Mesenchymal stem cell (in vitro differentiated cells and primary cell): ENCODE data around the gene PANK4.

Source experiments
- DNase-seq: peaks from one replicate; pipeline ENCODE4 v3.0.0-alpha.2; 2013
- H2AFZ ChIP-seq: one replicate; pipeline ENCODE4 v1.6.1; 2013; ENCODE audit warnings: low read depth, mild to moderate bottlenecking, control low read depth, inconsistent platforms, low read length, moderate library complexity
- H2AK5ac ChIP-seq: 2 replicates; pipeline ENCODE4 v1.6.1; 2013; ENCODE audit warnings: low read length, moderate library complexity, mild to moderate bottlenecking, inconsistent platforms; ENCODE audit not compliant: severe bottlenecking
- H2BK120ac ChIP-seq: one replicate; pipeline ENCODE4 v1.6.1; 2013; ENCODE audit warnings: low read depth, mild to moderate bottlenecking, inconsistent platforms, low read length, moderate library complexity
- H2BK12ac ChIP-seq, 2 experiments: one replicate each; pipeline ENCODE4 v1.6.1; 2013; ENCODE audit warnings: inconsistent platforms in 2 of 2, low read length in 2 of 2, mild to moderate bottlenecking in 2 of 2, moderate library complexity in 2 of 2, control low read depth in 1 of 2
- H2BK15ac ChIP-seq: one replicate; pipeline ENCODE4 v1.6.1; 2013; ENCODE audit warnings: mild to moderate bottlenecking, low read depth, inconsistent platforms; ENCODE audit not compliant: poor library complexity, severe bottlenecking
- H2BK5ac ChIP-seq: 2 replicates; pipeline ENCODE4 v1.6.1; 2013; ENCODE audit warnings: low read depth, mild to moderate bottlenecking, low read length, control low read depth, inconsistent platforms; ENCODE audit not compliant: poor library complexity, severe bottlenecking
- H3K14ac ChIP-seq, 2 experiments: one replicate each; pipeline ENCODE4 v1.6.1; 2013; ENCODE audit warnings: inconsistent platforms in 2 of 2, low read length in 2 of 2, control low read depth in 1 of 2, mild to moderate bottlenecking in 1 of 2, moderate library complexity in 1 of 2
- H3K18ac ChIP-seq, 2 experiments: one replicate each; pipeline ENCODE4 v1.6.1; 2013; ENCODE audit warnings: inconsistent platforms in 2 of 2, low read length in 2 of 2, control low read depth in 1 of 2, low read depth in 1 of 2, mild to moderate bottlenecking in 1 of 2
- H3K23ac ChIP-seq, 2 experiments: one replicate each; pipeline ENCODE4 v1.6.1; 2013; ENCODE audit warnings: inconsistent platforms in 2 of 2, low read length in 2 of 2, mild to moderate bottlenecking in 2 of 2, moderate library complexity in 2 of 2, control low read depth in 1 of 2
- H3K27ac ChIP-seq: 2 replicates; pipeline ENCODE4 v1.5.1; 2013; ENCODE audit warnings: mild to moderate bottlenecking, moderate library complexity, low read length, control low read depth, inconsistent platforms; ENCODE audit not compliant: poor library complexity, severe bottlenecking
- H3K27me3 ChIP-seq, 2 experiments: 2 replicates each; pipeline versions ENCODE4 v1.6.1 to v1.7.0; 2013; ENCODE audit warnings: low read length in 2 of 2, mild to moderate bottlenecking in 2 of 2, moderate library complexity in 2 of 2, control low read depth in 1 of 2, inconsistent platforms in 1 of 2; ENCODE audit not compliant: control insufficient read depth in 1 of 2, insufficient read depth in 1 of 2
- H3K36me3 ChIP-seq, 2 experiments: 2 replicates each; pipeline versions ENCODE4 v1.6.1 to v1.7.0; 2013; ENCODE audit warnings: low read length in 2 of 2, control low read depth in 1 of 2, inconsistent platforms in 1 of 2, low read depth in 1 of 2, mild to moderate bottlenecking in 1 of 2; ENCODE audit not compliant: insufficient read depth in 2 of 2, control insufficient read depth in 1 of 2
- H3K4ac ChIP-seq, 2 experiments: one replicate each; pipeline ENCODE4 v1.6.1; 2013; ENCODE audit warnings: inconsistent platforms in 2 of 2, low read length in 2 of 2, mild to moderate bottlenecking in 2 of 2, moderate library complexity in 2 of 2, control low read depth in 1 of 2, low read depth in 1 of 2
- H3K4me1 ChIP-seq: 2 replicates; pipeline ENCODE4 v1.6.1; 2013; ENCODE audit warnings: low read depth, low read length, control low read depth; ENCODE audit not compliant: control insufficient read depth, insufficient read depth
- H3K4me2 ChIP-seq: 2 replicates; pipeline ENCODE4 v1.6.1; 2013; ENCODE audit warnings: low read length, mild to moderate bottlenecking, inconsistent platforms; ENCODE audit not compliant: poor library complexity, severe bottlenecking
- H3K4me3 ChIP-seq, 2 experiments: 2 replicates each; pipeline versions ENCODE4 v1.5.1 to v1.7.0; 2013; ENCODE audit warnings: low read length in 2 of 2, mild to moderate bottlenecking in 2 of 2, control low read depth in 1 of 2, low read depth in 1 of 2; ENCODE audit not compliant: insufficient read depth in 1 of 2
- H3K79me1 ChIP-seq: replicated peaks from 2 replicates; pipeline ENCODE4 v1.6.1; 2013; ENCODE audit warnings: mild to moderate bottlenecking, control low read depth, low read length, inconsistent platforms; ENCODE audit not compliant: poor library complexity, severe bottlenecking
- H3K9ac ChIP-seq: 2 replicates; pipeline ENCODE4 v1.7.0; 2013; ENCODE audit warnings: mild to moderate bottlenecking, low read length, moderate library complexity
- H3K9me3 ChIP-seq: 2 replicates; pipeline ENCODE4 v1.7.0; 2013; ENCODE audit warnings: mild to moderate bottlenecking, low read length; ENCODE audit not compliant: control insufficient read depth
- H4K8ac ChIP-seq: one replicate; pipeline ENCODE4 v1.6.1; 2013; ENCODE audit warnings: inconsistent platforms, mild to moderate bottlenecking, low read length, moderate library complexity
- H4K91ac ChIP-seq: one replicate; pipeline ENCODE4 v1.6.1; 2013; ENCODE audit warnings: mild to moderate bottlenecking, low read length, inconsistent platforms
- WGBS: methylation state at CpG from one replicate; pipeline ENCODE4 v1.1.7; 2013; ENCODE audit warnings: mixed read lengths; 5-methylcytosine and 5-hydroxymethylcytosine counted together

PANK4 gene

GRCh38 chr1:2481885-2482284 lies 44.5 kb downstream of the PANK4 start:
- Histone ChIP-seq H3K18ac (no peak overlapping the region), H2AFZ (no peak overlapping the region), H3K4ac (no peak overlapping the region), H2BK15ac (no peak overlapping the region), H3K9ac (no peak overlapping the region), H3K4me1 (peaks cover 29% of the 10 kb centered on the region), H4K8ac (no peak overlapping the region), H4K91ac (no peak overlapping the region), H2BK120ac (no peak overlapping the region), H3K27me3 (peaks cover 0 to 18% of the 10 kb centered on the region in 2 experiments), H3K36me3 (peaks cover 0 to 63% of the 10 kb centered on the region in 2 experiments), H3K4me3 (no peak overlapping the region), H3K14ac (no peak overlapping the region), H3K79me1 (peaks cover 14% of the 10 kb centered on the region), H3K27ac (no peak overlapping the region), H3K9me3 (no peaks in the 10 kb centered on the region), H2BK12ac (no peak overlapping the region), H2AK5ac (no peak overlapping the region), H2BK5ac (no peak overlapping the region), H3K4me2 (no peak overlapping the region), H3K23ac (no peak overlapping the region)
- no peak for DNase-seq
- 82% methylated on average over 10 of the region's 10 CpGs for WGBS

DNA sequence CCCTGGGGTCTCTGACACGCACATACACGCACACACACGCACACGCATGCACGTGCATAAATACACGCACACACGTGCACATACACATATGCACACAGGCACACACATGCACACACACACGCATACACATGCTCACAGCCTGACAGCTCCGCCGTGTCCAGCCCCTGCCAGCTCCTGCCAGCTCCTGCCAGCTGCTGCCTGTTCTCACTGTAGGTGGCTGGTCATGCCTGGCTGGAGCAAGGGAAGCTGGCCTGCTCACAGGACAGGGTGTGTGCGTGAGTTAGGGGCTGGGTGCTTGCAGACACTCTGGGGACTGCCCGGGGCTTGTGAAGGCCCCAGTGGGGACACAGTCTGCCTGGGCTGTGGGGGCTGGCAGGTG lies 45.4 kb downstream of the PANK4 start:
- H3K9me3 ChIP-seq = no peaks in the 10 kb centered on the region
- H3K23ac ChIP-seq = peak overlapping the region in 1 of 2 experiments; percentile 16
- no peak overlapping the region for H3K4me2 ChIP-seq
- no peak overlapping the region for H3K14ac ChIP-seq
- no peak overlapping the region for H3K4me3 ChIP-seq
- H3K18ac ChIP-seq = no peak overlapping the region
- H2BK12ac ChIP-seq = no peak overlapping the region
- no peak overlapping the region for H4K91ac ChIP-seq
- peaks cover 10% of the 10 kb centered on the region for H3K79me1 ChIP-seq
- no peak overlapping the region for H2BK5ac ChIP-seq
- peaks cover 0 to 20% of the 10 kb centered on the region in 2 experiments for H3K27me3 ChIP-seq
- peaks cover 31% of the 10 kb centered on the region for H3K4me1 ChIP-seq
- H3K4ac ChIP-seq = no peak overlapping the region
- no peak overlapping the region for H2BK120ac ChIP-seq
- H3K9ac ChIP-seq = no peak overlapping the region
- no peak overlapping the region for H3K27ac ChIP-seq
- DNase-seq = no peak
- H2BK15ac ChIP-seq = no peak overlapping the region
- no peak overlapping the region for H4K8ac ChIP-seq
- H3K36me3 ChIP-seq = peaks cover 0 to 60% of the 10 kb centered on the region in 2 experiments
- H2AK5ac ChIP-seq = no peak overlapping the region
- WGBS = 92% methylated on average over 11 of the region's 12 CpGs
- H2AFZ ChIP-seq = no peak overlapping the region

DNA sequence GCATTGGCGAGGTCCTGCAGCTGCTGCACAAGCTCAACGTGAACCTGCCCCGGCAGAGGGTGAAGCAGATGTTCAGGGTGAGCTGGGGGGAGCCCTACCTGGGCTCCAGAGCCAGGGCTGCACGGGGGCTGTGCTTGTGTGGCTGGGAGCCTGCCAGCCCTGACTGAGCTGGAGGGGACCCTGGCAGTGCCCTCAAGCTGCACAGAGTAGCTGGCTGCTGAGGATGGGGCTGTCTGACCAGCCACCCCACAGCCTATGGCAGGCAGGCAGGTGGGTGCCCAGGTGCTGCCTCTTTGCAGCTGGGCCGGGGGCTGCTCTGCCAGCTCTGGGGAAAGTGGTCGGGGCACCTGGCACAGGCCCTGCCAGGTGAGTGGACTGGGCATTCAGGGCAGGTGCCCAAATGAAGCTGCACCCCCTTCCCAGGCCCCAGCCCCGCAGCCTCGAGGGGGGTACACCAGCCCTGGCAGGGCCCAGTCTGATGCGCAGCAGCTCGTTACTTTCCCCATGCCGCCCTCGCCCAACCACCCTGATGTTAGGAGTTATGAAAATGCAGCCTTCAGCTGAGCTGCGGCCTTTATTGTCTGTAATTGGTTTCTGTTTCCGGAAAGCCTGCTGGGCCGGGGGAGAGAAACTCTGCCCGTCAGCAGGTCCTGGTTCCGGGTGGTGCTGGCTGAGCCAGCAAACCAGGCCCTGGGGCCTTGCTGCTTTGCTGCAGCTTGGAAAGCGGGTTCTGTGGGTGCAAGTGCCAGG lies 46.0 kb downstream of the PANK4 start:
- Histone ChIP-seq H2BK12ac (no peak overlapping the region), H3K14ac (no peak overlapping the region), H4K91ac (no peak overlapping the region), H3K9ac (no peak overlapping the region), H2AK5ac (no peak overlapping the region), H2BK15ac (no peak overlapping the region), H3K4me2 (no peak overlapping the region), H2BK5ac (no peak overlapping the region), H2BK120ac (no peak overlapping the region), H3K79me1 (peaks cover 11% of the 10 kb centered on the region), H3K23ac (no peak overlapping the region), H3K4me1 (peaks cover 34% of the 10 kb centered on the region), H3K4ac (no peak overlapping the region), H3K36me3 (peaks cover 0 to 56% of the 10 kb centered on the region in 2 experiments), H2AFZ (no peak overlapping the region), H4K8ac (no peak overlapping the region), H3K4me3 (no peak overlapping the region), H3K9me3 (no peaks in the 10 kb centered on the region), H3K27ac (no peak overlapping the region), H3K27me3 (peaks cover 0 to 22% of the 10 kb centered on the region in 2 experiments), H3K18ac (no peak overlapping the region)
- no peak for DNase-seq
- 80% methylated on average over 18 of the region's 18 CpGs for WGBS

- H3K4me1 ChIP-seq = peaks cover 42% of the 10 kb centered on the region
- H3K4ac ChIP-seq = no peak overlapping the region
- H2BK5ac ChIP-seq = no peak overlapping the region
- no peak overlapping the region for H2AK5ac ChIP-seq
- H2BK15ac ChIP-seq = no peak overlapping the region
- no peak overlapping the region for H3K4me2 ChIP-seq
- DNase-seq = no peak
- peaks cover 12% of the 10 kb centered on the region for H3K79me1 ChIP-seq
- no peak overlapping the region for H4K8ac ChIP-seq
- no peak overlapping the region for H4K91ac ChIP-seq
- no peak overlapping the region for H2BK12ac ChIP-seq
- H3K14ac ChIP-seq = peak overlapping the region in 1 of 2 experiments; percentile 58
- no peak overlapping the region for H3K4me3 ChIP-seq
- H3K27ac ChIP-seq = no peak overlapping the region
- no peak overlapping the region for H2AFZ ChIP-seq
- H3K27me3 ChIP-seq = peaks cover 0 to 28% of the 10 kb centered on the region in 2 experiments
- no peak overlapping the region for H3K9ac ChIP-seq
- peaks cover 0 to 50% of the 10 kb centered on the region in 2 experiments for H3K36me3 ChIP-seq
- no peak overlapping the region for H3K23ac ChIP-seq
- no peak overlapping the region for H2BK120ac ChIP-seq
- H3K9me3 ChIP-seq = no peaks in the 10 kb centered on the region
- WGBS = 92% methylated on average over 28 of the region's 28 CpGs
- H3K18ac ChIP-seq = no peak overlapping the region
These were observed 46.8 kb downstream of the PANK4 start for GRCh38 chr1:2479618-2480017.
